MM.1S (cell line): ENCODE measurements around the gene TCHH.

Experiments used
- DNase-seq: peaks from one replicate; pipeline ENCODE4 v3.0.0-alpha.2; 2015
- H2AFZ ChIP-seq: fragments of 300-600 bp; sonication (generic); 2 replicates; pipeline ENCODE4 v1.6.0; 2016; ENCODE audit warnings: antibody characterized with exemption, low read length
- H3F3A ChIP-seq: fragments of 300-600 bp; sonication (generic); 2 replicates; pipeline ENCODE4 v1.6.1; 2016; ENCODE audit warnings: mild to moderate bottlenecking, antibody characterized with exemption, low read length, moderate library complexity, mixed read lengths; ENCODE audit not compliant: insufficient read depth
- H3K27ac ChIP-seq: fragments of 300-600 bp; sonication (generic); 2 replicates; pipeline ENCODE4 v1.5.1; 2016; ENCODE audit warnings: mild to moderate bottlenecking, low read length
- H3K27me3 ChIP-seq: fragments of 300-600 bp; sonication (generic); replicated peaks from 2 replicates; pipeline ENCODE4 v1.6.0; 2016; ENCODE audit warnings: low read length; ENCODE audit not compliant: insufficient read depth
- H3K36me3 ChIP-seq: fragments of 300-600 bp; sonication (generic); replicated peaks from 2 replicates; pipeline ENCODE4 v1.6.1; 2016; ENCODE audit warnings: mild to moderate bottlenecking, low read length, mixed read lengths; ENCODE audit not compliant: insufficient read depth
- H3K4me1 ChIP-seq: fragments of 300-600 bp; sonication (generic); 2 replicates; pipeline ENCODE4 v1.6.1; 2016; ENCODE audit warnings: low read length, mixed read lengths
- H3K4me2 ChIP-seq: fragments of 300-600 bp; sonication (generic); 2 replicates; pipeline ENCODE4 v1.6.0; 2016; ENCODE audit warnings: low read depth, low read length
- H3K4me3 ChIP-seq: fragments of 300-600 bp; sonication (generic); 2 replicates; pipeline ENCODE4 v1.5.1; 2016; ENCODE audit warnings: low read length, mixed read lengths
- H3K79me2 ChIP-seq: fragments of 300-600 bp; sonication (generic); 2 replicates; pipeline ENCODE4 v1.6.1; 2016; ENCODE audit warnings: mixed run types, low read length, mixed read lengths
- H3K9ac ChIP-seq: fragments of 300-600 bp; sonication (generic); 2 replicates; pipeline ENCODE4 v1.6.1; 2016; ENCODE audit warnings: low read length, mixed read lengths
- H3K9me2 ChIP-seq: fragments of 300-600 bp; sonication (generic); replicated peaks from 2 replicates; pipeline ENCODE4 v1.6.1; 2016; ENCODE audit warnings: mild to moderate bottlenecking, low read length, mixed read lengths; ENCODE audit not compliant: insufficient read depth
- H3K9me3 ChIP-seq: fragments of 300-600 bp; sonication (generic); replicated peaks from 2 replicates; pipeline ENCODE4 v1.6.1; 2016; ENCODE audit warnings: mild to moderate bottlenecking, low read length, mixed read lengths; ENCODE audit not compliant: insufficient read depth
- H4K20me1 ChIP-seq: fragments of 300-600 bp; sonication (generic); 2 replicates; pipeline ENCODE4 v1.6.1; 2016; ENCODE audit warnings: mild to moderate bottlenecking, low read length, moderate library complexity, mixed read lengths; ENCODE audit not compliant: insufficient read depth
- EZH2 ChIP-seq: fragments of 300-600 bp; sonication (generic); optimal IDR thresholded peaks from 2 replicates; pipeline ENCODE3; 2017; ENCODE audit warnings: low read depth, mild to moderate bottlenecking, antibody characterized with exemption, low read length, mixed read lengths
- EZH2phosphoT487 ChIP-seq: fragments of 300-600 bp; sonication (generic); IDR thresholded peaks from 2 replicates; pipeline ENCODE4 v1.6.1; 2018; ENCODE audit warnings: antibody characterized with exemption, low read length
- TF ChIP-seq, protein P1 (sequence below): fragments of 300-600 bp; sonication (generic); IDR thresholded peaks from 2 replicates; pipeline ENCODE4 v1.5.1; 2016; ENCODE audit warnings: antibody characterized with exemption, low read length, mixed read lengths

Gene TCHH

DNA sequence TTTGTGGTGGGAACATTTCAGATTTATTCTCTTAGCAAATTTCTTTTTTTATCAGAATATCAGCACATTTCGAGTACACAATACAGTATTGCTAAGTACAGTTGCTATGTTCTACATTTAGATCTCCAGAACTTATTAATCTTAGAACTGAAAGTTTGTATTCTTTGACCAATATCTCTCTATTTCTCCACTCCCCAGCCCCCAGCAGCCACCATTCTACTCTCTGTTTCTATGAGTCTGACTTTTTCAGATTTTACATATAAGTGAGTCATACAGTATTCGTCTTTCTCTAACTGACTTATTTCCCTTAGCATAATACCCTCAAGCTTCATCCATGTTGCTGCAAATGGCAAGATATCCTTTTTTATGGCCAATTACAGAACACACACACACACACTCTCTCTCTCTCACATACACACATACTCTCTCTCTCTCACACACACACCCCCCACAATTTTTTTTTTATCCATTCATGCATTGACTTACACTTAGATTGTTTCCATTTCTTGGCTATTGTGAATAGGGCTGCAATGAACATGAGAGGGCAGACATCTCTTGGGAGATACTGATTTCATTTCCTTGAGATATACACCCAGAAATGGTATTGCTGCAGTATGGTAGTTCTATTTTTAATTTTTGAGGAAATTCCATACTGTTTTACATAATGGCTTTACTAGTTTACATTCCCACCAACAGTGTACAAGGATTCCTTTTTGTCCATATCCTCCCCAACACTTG, 28.1 kb upstream of the TCHH start:
- Histone ChIP-seq H3K4me3 (no peak overlapping the region), H2AFZ (no peak overlapping the region), H4K20me1 (no peaks in the 10 kb centered on the region), H3K79me2 (no peaks in the 10 kb centered on the region), H3K9me3 (no peaks in the 10 kb centered on the region), H3F3A (peaks cover 3% of the 10 kb centered on the region; the same call in 1 of the 2 replicates), H3K27me3 (no peaks in the 10 kb centered on the region), H3K27ac (no peak overlapping the region), H3K4me2 (0 out of 2 replicates have a peak overlapping the region, but pooled peaks have one; percentile 0), H3K36me3 (no peaks in the 10 kb centered on the region), H3K4me1 (peaks cover 9% of the 10 kb centered on the region), H3K9me2 (no peaks in the 10 kb centered on the region), H3K9ac (no peak overlapping the region)
- no peak for TF ChIP-seq EZH2
- TF ChIP-seq, protein P1, sequence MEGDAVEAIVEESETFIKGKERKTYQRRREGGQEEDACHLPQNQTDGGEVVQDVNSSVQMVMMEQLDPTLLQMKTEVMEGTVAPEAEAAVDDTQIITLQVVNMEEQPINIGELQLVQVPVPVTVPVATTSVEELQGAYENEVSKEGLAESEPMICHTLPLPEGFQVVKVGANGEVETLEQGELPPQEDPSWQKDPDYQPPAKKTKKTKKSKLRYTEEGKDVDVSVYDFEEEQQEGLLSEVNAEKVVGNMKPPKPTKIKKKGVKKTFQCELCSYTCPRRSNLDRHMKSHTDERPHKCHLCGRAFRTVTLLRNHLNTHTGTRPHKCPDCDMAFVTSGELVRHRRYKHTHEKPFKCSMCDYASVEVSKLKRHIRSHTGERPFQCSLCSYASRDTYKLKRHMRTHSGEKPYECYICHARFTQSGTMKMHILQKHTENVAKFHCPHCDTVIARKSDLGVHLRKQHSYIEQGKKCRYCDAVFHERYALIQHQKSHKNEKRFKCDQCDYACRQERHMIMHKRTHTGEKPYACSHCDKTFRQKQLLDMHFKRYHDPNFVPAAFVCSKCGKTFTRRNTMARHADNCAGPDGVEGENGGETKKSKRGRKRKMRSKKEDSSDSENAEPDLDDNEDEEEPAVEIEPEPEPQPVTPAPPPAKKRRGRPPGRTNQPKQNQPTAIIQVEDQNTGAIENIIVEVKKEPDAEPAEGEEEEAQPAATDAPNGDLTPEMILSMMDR = peak; percentile 5; the same call in 1 of the 2 replicates
- TF ChIP-seq EZH2phosphoT487 = no peak
- DNase-seq = peak; percentile 19

DNA sequence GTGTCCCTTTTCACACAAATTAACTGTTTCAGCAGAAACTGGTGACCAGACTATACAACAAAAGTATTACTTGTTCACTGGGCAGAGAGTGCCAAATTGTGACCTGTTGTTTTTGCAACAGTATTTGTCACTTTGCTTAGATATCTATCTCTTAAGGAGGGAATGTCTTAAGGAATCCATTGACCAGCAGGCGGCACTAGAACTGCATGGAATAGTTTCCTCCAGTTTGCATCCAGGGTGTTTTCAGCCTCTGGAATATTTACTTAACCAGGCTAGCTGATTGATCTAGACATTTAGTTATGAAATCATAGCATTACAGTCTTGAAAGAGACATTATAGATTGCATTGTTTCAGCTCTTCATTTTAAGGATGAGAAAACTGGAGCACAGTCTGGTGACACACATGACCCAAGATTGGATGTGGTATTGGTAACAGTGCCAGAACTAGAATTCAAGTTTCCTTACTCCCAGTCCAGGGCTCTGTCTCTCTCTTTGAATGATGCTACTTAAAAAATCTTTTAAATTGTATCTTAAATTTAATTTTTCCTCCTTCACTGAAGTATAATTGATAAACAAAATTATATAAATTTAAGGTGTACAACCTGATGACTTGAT, 26.8 kb upstream of the TCHH start:
- H3K9me2 ChIP-seq = no peaks in the 10 kb centered on the region
- no peaks in the 10 kb centered on the region for H3K9me3 ChIP-seq
- no peaks in the 10 kb centered on the region for H3K27me3 ChIP-seq
- no peak for TF ChIP-seq EZH2phosphoT487
- TF ChIP-seq, protein P1 = peak; percentile 96
- H3F3A ChIP-seq = peaks cover 3% of the 10 kb centered on the region; the same call in 1 of the 2 replicates
- H4K20me1 ChIP-seq = no peaks in the 10 kb centered on the region
- no peaks in the 10 kb centered on the region for H3K36me3 ChIP-seq
- peak; percentile 62 for DNase-seq
- peaks cover 9% of the 10 kb centered on the region for H3K4me1 ChIP-seq
- no peak overlapping the region for H3K27ac ChIP-seq
- H3K4me2 ChIP-seq = no peak overlapping the region
- no peak overlapping the region for H3K9ac ChIP-seq
- H2AFZ ChIP-seq = no peak overlapping the region
- H3K4me3 ChIP-seq = no peak overlapping the region
- no peaks in the 10 kb centered on the region for H3K79me2 ChIP-seq

DNA sequence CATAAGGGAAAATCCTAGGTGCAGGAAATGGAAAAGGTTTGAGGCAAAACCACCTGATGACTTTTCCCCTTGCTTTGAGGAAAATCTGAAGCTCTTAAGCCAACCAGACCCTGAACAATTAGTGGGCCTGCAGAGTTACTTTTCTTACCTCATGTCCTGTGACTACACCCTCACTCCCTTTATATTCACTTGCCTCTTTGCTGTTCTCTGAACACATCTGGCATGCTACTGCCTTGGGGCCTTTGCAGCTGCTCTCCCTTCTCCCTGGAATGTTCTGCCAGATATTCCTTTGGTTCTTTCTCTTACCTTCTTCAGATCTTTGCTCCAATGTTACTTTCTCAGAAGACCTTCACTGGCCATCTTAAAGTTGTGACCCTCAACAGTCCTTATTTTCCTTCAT, 22.0 kb upstream of the TCHH start:
- Histone ChIP-seq H3K36me3 (no peaks in the 10 kb centered on the region), H3K9me3 (no peaks in the 10 kb centered on the region), H3K27me3 (no peaks in the 10 kb centered on the region), H3K4me3 (no peak overlapping the region), H3K79me2 (no peaks in the 10 kb centered on the region), H3K27ac (no peak overlapping the region), H2AFZ (no peak overlapping the region), H3K9ac (no peak overlapping the region), H3K4me1 (no peaks in the 10 kb centered on the region), H4K20me1 (no peaks in the 10 kb centered on the region), H3K4me2 (no peak overlapping the region), H3F3A (no peaks in the 10 kb centered on the region), H3K9me2 (no peaks in the 10 kb centered on the region)
- DNase-seq = no peak
- TF ChIP-seq EZH2phosphoT487 = no peak
- TF ChIP-seq EZH2 = no peak
- TF ChIP-seq, protein P1 = no peak
